HFF-Myc (cell line): ENCODE measurements around the gene ITPKB.
A peak's percentile ranks its signal among the peaks of the same experiment; 100 is the strongest.

Experiments used
- DNase-seq: peaks from one replicate; pipeline ENCODE4 v3.0.0-alpha.2; 2011; ENCODE audit warnings: low read depth; ENCODE audit errors: extremely low read depth
- H3K4me3 ChIP-seq: replicated peaks from 2 replicates; pipeline ENCODE4 v1.5.1; 2011; ENCODE audit warnings: low read depth, mild to moderate bottlenecking, control low read depth, low read length
- TF ChIP-seq, protein P1 (sequence below): IDR thresholded peaks from 2 replicates; pipeline ENCODE4 v1.5.1; 2012; ENCODE audit warnings: mild to moderate bottlenecking, low read depth, low read length, control low read depth; ENCODE audit errors: missing control alignments

The ITPKB gene

GRCh38 chr1:226677027-226678020 lies 61.8 kb downstream of the ITPKB start:
- H3K4me3 ChIP-seq, result no peak overlapping the region
- TF ChIP-seq, protein P1, sequence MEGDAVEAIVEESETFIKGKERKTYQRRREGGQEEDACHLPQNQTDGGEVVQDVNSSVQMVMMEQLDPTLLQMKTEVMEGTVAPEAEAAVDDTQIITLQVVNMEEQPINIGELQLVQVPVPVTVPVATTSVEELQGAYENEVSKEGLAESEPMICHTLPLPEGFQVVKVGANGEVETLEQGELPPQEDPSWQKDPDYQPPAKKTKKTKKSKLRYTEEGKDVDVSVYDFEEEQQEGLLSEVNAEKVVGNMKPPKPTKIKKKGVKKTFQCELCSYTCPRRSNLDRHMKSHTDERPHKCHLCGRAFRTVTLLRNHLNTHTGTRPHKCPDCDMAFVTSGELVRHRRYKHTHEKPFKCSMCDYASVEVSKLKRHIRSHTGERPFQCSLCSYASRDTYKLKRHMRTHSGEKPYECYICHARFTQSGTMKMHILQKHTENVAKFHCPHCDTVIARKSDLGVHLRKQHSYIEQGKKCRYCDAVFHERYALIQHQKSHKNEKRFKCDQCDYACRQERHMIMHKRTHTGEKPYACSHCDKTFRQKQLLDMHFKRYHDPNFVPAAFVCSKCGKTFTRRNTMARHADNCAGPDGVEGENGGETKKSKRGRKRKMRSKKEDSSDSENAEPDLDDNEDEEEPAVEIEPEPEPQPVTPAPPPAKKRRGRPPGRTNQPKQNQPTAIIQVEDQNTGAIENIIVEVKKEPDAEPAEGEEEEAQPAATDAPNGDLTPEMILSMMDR, result peak; percentile 6
- DNase-seq, result no peak

GRCh38 chr1:226676381-226676780 lies 62.7 kb downstream of the ITPKB start:
- no peak for DNase-seq
- no peak overlapping the region for H3K4me3 ChIP-seq
- TF ChIP-seq, protein P1, result no peak

DNA sequence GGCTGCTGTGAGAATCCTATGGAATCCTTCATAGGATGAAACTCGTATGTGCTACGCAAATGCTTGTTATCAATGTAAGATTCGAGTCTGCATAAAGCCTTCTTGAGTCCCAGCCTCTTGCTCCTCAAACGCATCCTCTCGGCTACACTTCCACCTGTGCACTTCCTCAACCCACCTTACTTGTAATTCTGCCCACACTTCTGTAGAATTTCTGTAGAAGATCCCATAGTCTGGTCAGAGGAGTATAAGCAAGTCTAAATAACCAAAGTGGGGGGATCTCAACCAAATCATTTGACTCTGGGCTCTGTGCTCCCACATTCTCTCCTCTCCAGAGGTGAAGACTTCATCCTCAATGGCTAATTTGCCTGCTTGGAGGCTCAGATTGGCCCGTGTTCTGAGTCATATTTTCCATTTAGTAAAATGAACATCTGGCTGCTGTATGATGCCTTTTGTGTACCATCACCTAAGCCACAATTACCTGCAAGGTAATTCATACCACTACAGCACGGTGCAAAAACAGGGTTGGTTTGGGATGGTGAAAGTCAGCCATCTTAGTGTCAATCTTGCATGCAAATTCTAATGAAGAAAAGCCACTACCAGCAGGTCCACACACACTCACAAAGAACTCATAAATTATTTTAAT lies 63.2 kb downstream of the ITPKB start:
- no peak for DNase-seq
- TF ChIP-seq, protein P1, result no peak
- H3K4me3 ChIP-seq, result no peak overlapping the region

- H3K4me3 ChIP-seq, result no peak overlapping the region
- no peak for DNase-seq
- TF ChIP-seq, protein P1, result no peak
These were observed 64.0 kb downstream of the ITPKB start for GRCh38 chr1:226674892-226675714.

- DNase-seq, result no peak
- TF ChIP-seq, protein P1, result no peak
These were observed 66.7 kb downstream of the ITPKB start for GRCh38 chr1:226672339-226672762.

GRCh38 chr1:226671277-226671676 lies 67.8 kb downstream of the ITPKB start:
- DNase-seq, result no peak
- H3K4me3 ChIP-seq, result no peak overlapping the region
- TF ChIP-seq, protein P1, result no peak

More at GRCh38 chr1:226672339-226672762, 66.7 kb downstream of the ITPKB start:
- H3K4me3 ChIP-seq, result no peak overlapping the region
